Prostate gland (tissue), 2 donors: ENCODE results near the gene GPBP1L1. TPM values are rescaled to one million over a fixed set of nuclear protein-coding genes. Genes with fewer than 3 reads are reported as not detected.

Experiments
- DNase-seq: peaks from one replicate; pipeline ENCODE4 v3.0.0-alpha.2; 2019; ENCODE audit warnings: low spot score
- H3K27ac ChIP-seq, 2 donors: fragments of 200-600 bp; sonication (generic); 2 replicates each; pipeline ENCODE4 v1.5.1; 2017 to 2019
- H3K27me3 ChIP-seq: fragments of 200-600 bp; sonication (generic); replicated peaks from 2 replicates; pipeline ENCODE4 v1.5.1; 2019; ENCODE audit not compliant: insufficient read depth
- H3K36me3 ChIP-seq, 2 donors: fragments of 200-600 bp; sonication (generic); 1 replicate in 1 of 2; 2 replicates in 1 of 2; pipeline versions ENCODE4 v1.5.1 to v1.8.1; 2017 to 2019
- H3K4me1 ChIP-seq: fragments of 200-600 bp; sonication (generic); replicated peaks from 2 replicates; pipeline ENCODE4 v1.5.1; 2019
- H3K4me3 ChIP-seq, 2 donors: fragments of 200-600 bp; sonication (generic); 2 replicates each; pipeline ENCODE4 v1.5.1; 2017 to 2019
- H3K9me3 ChIP-seq: fragments of 200-600 bp; sonication (generic); 2 replicates; pipeline ENCODE4 v1.5.1; 2017
- CTCF ChIP-seq, 4 experiments: fragments of 200-600 bp in 2 of 4; fragments of 450-650 bp in 2 of 4; sonication (generic) in 2 of 4; IDR thresholded peaks; 1 replicate in 3 of 4; 2 replicates in 1 of 4; pipeline ENCODE4 v1.5.1; 2016 to 2019; ENCODE audit warnings: antibody characterized with exemption in 4 of 4, mild to moderate bottlenecking in 2 of 4, moderate library complexity in 2 of 4
- POLR2A ChIP-seq: fragments of 450-650 bp; IDR thresholded peaks from one replicate; pipeline ENCODE4 v1.6.1; 2016; ENCODE audit warnings: antibody characterized with exemption, mild to moderate bottlenecking
- POLR2AphosphoS5 ChIP-seq: sonication (generic); formaldehyde crosslinking; IDR thresholded peaks from one replicate; pipeline ENCODE4 v1.6.1; 2017; ENCODE audit warnings: antibody characterized with exemption
- WGBS: methylation state at CpG from one replicate; pipeline ENCODE4 v1.1.5; 2018; 5-methylcytosine and 5-hydroxymethylcytosine counted together
- intact Hi-C: fragments of 100-400 bp; cut with DNase I; formaldehyde crosslinking; loops from one replicate; pipeline ENCODE4 v1.14.2; 2022
- total RNA-seq, 2 donors: library from RNA; depleted of rRNA; stranded (reverse); fragments of >200 nt; gene quantifications; one replicate each; pipeline ENCODE4 v1.1.0, GENCODE V29; 2016

The GPBP1L1 gene
- total RNA-seq, 2 donors from 2014 or later: 120 to 153 TPM

- H3K4me1 ChIP-seq: no peaks in the 10 kb centered on the region
- no peaks in the 10 kb centered on the region for H3K9me3 ChIP-seq
- TF ChIP-seq POLR2AphosphoS5 (no peak), POLR2A (no peak), CTCF (IDR thresholded peaks at IDR 0.05) (no peak)
- peaks cover 0 to 18% of the 10 kb centered on the region in 2 donors for H3K36me3 ChIP-seq
- no peak overlapping the region for H3K4me3 ChIP-seq
- 98% methylated on average over 3 of the region's 3 CpGs for WGBS
- no peak overlapping the region for H3K27ac ChIP-seq
- intact Hi-C loops: no loop called here
- DNase-seq: no peak
- no peaks in the 10 kb centered on the region for H3K27me3 ChIP-seq
These were observed 29.6 kb downstream of the GPBP1L1 start for GRCh38 chr1:45656573-45657226.

DNA sequence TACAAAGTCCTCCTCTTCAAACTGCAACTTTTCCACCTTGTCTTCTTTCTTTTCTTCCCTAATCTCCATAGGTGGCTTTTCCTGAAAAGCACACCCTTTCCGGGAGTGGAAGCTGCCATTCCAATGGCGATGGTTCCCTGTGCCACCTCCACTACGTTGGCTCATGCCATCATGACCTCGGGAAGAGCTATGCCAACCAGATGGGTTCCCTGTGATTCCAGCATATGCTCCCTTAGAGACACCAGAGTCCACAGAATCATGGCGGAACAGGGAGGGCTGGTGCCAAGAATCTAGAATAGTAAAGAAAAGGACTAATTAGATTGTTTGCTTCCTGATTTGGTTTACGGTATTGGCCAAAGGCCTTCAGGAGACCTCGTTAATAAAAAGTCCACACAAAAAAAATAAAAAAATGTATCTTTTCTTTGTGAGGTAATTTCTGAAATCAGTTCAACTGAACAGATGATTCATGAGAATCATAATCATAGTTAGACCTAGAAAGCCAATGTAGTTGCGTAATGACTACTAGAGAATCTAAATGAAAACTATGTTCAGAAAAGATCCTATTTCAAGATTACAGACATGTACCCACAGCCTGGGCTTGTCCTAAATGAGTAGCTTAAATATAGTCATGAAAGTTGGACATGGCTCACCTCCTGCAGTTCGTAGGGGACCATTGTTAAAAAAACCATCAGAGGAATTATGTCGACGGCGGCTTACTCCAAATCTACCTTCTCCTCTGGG is 31.6 kb downstream of the GPBP1L1 start:
- intact Hi-C loops: no loop called here
- TF ChIP-seq CTCF (IDR thresholded peaks at IDR 0.05) (no peak), POLR2AphosphoS5 (no peak)
- 92% methylated on average over 12 of the region's 12 CpGs for WGBS

GRCh38 chr1:45647248-45648021 is 38.9 kb downstream of the GPBP1L1 start:
- Histone ChIP-seq H3K4me1 (peaks cover 3% of the 10 kb centered on the region), H3K9me3 (no peaks in the 10 kb centered on the region), H3K36me3 (peaks cover 0 to 4% of the 10 kb centered on the region in 2 donors), H3K4me3 (no peak overlapping the region), H3K27me3 (no peaks in the 10 kb centered on the region), H3K27ac (peak overlapping the region; percentile 7 to 38)
- DNase-seq: peak; percentile 40
- 58% methylated on average over 9 of the region's 9 CpGs for WGBS
- intact Hi-C loops: no loop called here
- TF ChIP-seq POLR2AphosphoS5 (peak; percentile 39), CTCF (IDR thresholded peaks at IDR 0.05) (no peak)

More for the DNA sequence above, 31.6 kb downstream of the GPBP1L1 start:
- no peaks in the 10 kb centered on the region for H3K4me1 ChIP-seq
- no peaks in the 10 kb centered on the region for H3K9me3 ChIP-seq
- H3K27me3 ChIP-seq: no peaks in the 10 kb centered on the region
- H3K36me3 ChIP-seq: peaks cover 4 to 10% of the 10 kb centered on the region in 2 donors
- H3K27ac ChIP-seq: no peak overlapping the region
- no peak for DNase-seq
- no peak overlapping the region for H3K4me3 ChIP-seq

- TF ChIP-seq POLR2AphosphoS5 (no peak), POLR2A (no peak), CTCF (IDR thresholded peaks at IDR 0.05) (no peak)
- peak overlapping the region in 1 of 2 donors; percentile 50 for H3K27ac ChIP-seq
- H3K9me3 ChIP-seq: no peaks in the 10 kb centered on the region
- intact Hi-C loops: no loop called here
- no peaks in the 10 kb centered on the region for H3K36me3 ChIP-seq
- peaks cover 3% of the 10 kb centered on the region for H3K4me1 ChIP-seq
- no peaks in the 10 kb centered on the region for H3K27me3 ChIP-seq
- WGBS: 73% methylated on average over 2 of the region's 2 CpGs
- DNase-seq: no peak
- no peak overlapping the region for H3K4me3 ChIP-seq
These were observed 41.7 kb downstream of the GPBP1L1 start for GRCh38 chr1:45644661-45645060.
